GM21529 (cell line): ENCODE results near the gene SRSF12.
"Not testable (repeated sequence)": the region's sequence is repeated elsewhere in the genome, so short reads cannot be mapped to it uniquely, and the experiment has no call there.

Source experiments
- ATAC-seq: cut with Tn5 transposase; IDR thresholded peaks from one replicate; pipeline ENCODE4 v1.9.1; 2021; ENCODE audit not compliant: unreplicated experiment

The SRSF12 gene

DNA sequence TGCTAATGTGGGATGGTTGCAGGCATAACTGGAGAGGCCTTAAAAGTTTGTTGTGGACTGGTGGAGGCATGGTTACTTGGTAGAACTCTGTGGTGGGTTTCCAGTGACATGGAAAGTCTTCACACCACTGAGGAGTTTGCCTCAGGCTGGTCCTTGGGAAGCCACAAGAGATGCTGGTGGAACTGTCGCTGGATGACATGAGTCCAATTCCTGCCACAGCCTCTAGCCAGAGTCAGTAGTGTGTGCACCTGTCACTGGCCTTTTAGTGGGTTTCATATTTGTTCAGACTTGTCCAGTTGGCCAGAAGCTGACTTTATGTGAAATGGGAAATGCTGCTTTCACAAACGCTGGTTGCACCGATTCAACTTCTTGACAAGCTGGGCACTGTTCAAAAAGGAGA is 13.7 kb upstream of the SRSF12 start:
- no peak for ATAC-seq

- not testable (repeated sequence) for ATAC-seq
Observed at GRCh38 chr6:89128256-89128671, 10.4 kb upstream of the SRSF12 start.

DNA sequence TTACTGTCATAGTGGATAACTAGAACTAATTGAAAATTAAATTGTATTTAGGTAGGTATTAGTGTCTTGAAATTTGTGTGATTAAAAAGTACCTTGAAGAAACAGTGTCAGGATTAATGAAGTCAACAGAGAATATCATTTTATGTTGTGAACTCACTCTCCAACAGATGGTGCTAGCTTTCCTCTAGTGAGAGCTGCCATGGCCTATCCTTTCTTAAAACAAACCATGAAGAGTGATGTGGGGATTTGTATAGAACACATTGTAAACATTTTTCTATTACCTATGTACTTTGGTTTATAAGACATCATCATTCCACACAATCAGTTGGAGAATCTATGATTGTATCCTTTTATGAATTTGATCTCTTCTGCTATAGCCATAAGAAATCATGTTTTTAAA is 4.8 kb upstream of the SRSF12 start:
- peak; percentile 59 for ATAC-seq

- ATAC-seq, result no peak
Observed at GRCh38 chr6:89121934-89122333, 4.1 kb upstream of the SRSF12 start.

- ATAC-seq, result no peak
Observed at GRCh38 chr6:89120371-89120770, 2.5 kb upstream of the SRSF12 start.

- ATAC-seq, result no peak
Observed at GRCh38 chr6:89118931-89119330, 1.1 kb upstream of the SRSF12 start.

DNA sequence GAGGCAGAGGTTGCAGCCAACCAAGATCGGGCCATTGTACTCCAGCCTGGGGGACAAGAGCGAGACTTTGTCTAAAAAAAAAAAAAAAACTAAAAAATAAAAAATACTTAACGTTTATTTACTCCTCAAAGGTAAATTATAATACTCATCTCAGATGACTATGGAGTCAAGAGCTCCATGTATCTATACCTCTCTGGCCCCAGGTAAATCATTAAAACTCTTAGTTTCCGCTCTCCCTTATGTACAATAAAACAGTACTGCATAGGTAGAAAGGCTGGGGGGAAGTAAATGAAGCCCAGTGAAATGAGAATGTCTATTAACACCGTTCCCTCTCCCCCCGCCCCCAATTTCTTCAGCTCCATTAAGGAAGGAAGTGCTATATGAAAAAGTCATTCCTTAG is 1.2 kb downstream of the SRSF12 start:
- no peak for ATAC-seq

- ATAC-seq, result no peak
Observed at GRCh38 chr6:89111933-89112332, 5.9 kb downstream of the SRSF12 start.

DNA sequence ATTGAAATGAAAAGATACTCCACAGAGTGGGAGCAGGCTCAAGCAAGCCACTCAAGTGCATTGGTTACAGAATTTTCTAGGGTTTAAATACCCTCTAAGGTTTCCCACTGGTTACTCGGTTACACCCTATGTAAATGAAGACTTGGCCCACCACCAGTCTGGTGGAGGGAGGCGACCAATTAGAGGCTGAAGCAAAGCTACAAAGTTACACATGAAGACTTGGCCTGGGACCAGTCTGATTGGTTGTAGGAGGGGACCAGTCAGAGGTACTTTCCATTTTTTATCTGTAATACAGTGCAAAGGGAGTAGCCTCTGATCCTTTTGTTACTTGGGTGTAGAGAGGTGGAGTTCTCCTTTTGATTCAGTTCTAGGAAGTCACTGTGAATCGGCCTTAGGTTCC is 7.6 kb downstream of the SRSF12 start:
- no peak for ATAC-seq

- no peak for ATAC-seq
Observed at GRCh38 chr6:89100114-89100513, 17.8 kb downstream of the SRSF12 start.

GRCh38 chr6:89098461-89098860 is 19.4 kb downstream of the SRSF12 start:
- ATAC-seq, result peak; percentile 62

- ATAC-seq, result no peak
Observed at GRCh38 chr6:89087881-89088280, 30.0 kb downstream of the SRSF12 start.

GRCh38 chr6:89085409-89086205 is 32.3 kb downstream of the SRSF12 start:
- no peak for ATAC-seq

GRCh38 chr6:89084954-89085353 is 32.9 kb downstream of the SRSF12 start:
- ATAC-seq, result no peak

DNA sequence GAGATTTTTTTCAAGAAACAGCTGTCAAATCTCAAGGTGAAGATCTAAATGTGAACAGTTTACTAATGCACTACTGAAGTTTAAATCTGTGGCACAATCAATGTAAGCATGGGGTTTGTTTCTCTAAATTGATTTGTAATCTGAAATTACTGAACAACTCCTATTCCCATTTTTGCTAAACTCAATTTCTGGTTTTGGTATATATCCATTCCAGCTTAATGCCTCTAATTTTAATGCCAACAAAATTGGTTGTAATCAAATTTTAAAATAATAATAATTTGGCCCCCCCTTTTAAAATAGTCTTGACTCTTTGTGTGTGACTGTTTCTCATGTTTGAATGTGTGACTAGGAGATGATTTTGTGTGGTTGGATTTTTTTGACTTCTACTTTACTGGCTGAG is 33.3 kb downstream of the SRSF12 start:
- no peak for ATAC-seq

- ATAC-seq, result no peak
Observed at GRCh38 chr6:89082486-89082891, 35.4 kb downstream of the SRSF12 start.

DNA sequence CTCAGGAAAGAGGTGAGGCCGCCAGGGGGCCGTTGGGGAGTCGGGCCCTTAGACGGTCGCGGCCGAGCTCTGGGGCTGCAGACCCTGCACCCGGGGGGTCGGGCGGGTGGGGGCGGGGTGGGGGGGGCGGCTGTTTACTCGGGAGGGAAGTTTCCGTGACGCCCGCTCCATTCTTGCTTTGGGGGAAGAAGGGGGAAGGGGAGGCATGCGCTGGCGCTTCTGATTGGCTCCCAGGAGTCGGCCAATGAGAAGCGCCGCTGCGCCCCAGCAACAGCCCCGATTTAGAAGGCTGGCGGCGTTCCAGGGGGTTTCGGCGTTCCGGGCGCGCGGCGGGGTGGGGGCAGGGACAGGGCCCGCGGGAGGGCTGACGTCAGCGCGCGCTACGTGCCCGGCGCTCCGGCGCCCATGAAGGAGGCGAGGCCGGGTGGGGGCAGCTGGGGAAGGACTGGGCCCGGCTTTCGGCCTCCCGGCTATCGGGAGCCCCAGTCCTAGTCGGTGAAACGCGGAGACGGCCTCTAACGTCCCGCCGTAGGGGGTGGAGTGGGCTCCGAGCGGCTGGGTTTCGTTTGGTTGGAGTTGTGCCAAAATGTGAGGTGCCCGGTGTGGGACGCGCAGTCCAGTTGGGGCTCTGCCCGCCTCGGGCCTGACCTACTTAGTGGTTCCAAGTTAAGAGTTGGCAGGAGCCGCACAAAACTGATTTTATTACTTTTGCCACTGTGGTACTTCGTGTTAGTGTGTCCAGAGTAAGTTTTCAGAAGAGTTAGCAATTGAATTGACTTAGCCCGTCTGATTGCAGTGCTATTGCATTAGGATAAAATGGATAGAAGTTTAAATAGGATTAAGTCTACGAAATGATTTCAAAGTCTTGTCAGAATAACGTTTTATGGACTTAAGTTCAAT is 36.2 kb downstream of the SRSF12 start:
- peak; percentile 50 for ATAC-seq

- ATAC-seq, result peak; percentile 14
Observed at GRCh38 chr6:89081129-89081422, 36.8 kb downstream of the SRSF12 start.

- ATAC-seq, result peak; percentile 63
Observed at GRCh38 chr6:89080281-89081128, 37.4 kb downstream of the SRSF12 start, which contains the start of gene PNRC1. Gene PNRC1 (plus strand): TSS chr6:89080751. CDS start chr6:89080895, 144 bp downstream.

DNA sequence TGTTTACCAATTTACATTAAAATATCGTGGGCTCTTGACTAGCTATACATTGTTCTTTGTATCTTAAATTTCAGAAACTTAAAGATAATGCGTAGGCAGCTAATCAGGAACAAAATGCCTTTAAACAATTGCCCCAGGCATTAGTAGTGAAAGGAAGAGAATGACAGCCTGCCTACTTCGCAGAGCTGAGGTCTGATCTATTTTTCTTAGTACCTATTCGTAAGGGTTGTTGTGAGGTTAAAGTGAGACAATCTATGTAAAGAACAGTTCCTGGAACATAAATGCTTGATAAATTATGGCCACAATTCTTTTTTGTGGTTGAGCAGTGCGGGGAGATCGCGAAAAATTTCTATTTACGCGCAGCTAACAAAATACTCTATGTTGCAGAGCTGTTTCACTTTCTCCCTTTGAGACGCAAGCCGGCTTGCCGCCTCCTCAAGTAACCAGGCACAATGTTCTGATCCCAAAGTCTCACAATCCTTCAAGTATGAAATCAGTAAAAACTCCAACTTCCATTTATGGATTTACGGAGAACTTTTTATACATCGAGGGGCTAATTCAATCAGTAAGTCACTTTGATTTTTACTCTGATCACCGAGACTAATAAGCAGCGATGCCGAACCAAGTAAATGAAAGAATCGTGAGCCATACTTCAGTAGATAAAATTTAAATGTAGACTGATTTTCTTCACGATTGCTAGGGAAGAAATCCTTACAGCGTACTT is 38.2 kb downstream of the SRSF12 start:
- no peak for ATAC-seq

DNA sequence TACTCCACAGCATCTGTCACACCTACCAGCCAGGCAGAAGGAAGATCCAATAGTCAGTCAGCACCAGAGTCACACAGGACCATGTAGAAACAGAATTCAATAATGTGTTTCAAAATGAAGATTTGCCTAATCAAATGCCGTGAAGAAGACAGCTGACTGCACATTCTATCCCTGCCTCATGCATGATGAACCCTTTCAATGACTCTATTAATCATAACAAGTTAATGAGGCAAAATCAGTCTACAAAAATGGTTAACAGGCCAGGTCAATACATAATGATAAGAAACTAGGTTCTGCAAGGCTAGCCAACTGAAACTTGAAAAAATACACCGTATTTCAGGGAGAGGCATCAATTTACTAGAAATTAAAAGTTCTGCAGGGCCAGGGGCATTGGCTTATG is 44.0 kb downstream of the SRSF12 start:
- no peak for ATAC-seq
